Cardiac muscle cell (in vitro differentiated cells and primary cell): ENCODE results near the gene PRSS21. TPM values are rescaled to one million over a fixed set of nuclear protein-coding genes. Genes with fewer than 3 reads are reported as not detected.

Experiments used
- DNase-seq, 2 donors: peaks; one replicate each; pipeline versions ENCODE4 v3.0.0 to v3.0.0-alpha.2; 2010 to 2017; ENCODE audit warnings: low read depth in 1 of 2, low spot score in 1 of 2
- H3K27ac ChIP-seq: fragments of 200-600 bp; sonication (generic); 2 replicates; pipeline ENCODE4 v1.5.1; 2016
- H3K27me3 ChIP-seq: fragments of 200-600 bp; sonication (generic); 2 replicates; pipeline ENCODE4 v1.6.0; 2016; ENCODE audit warnings: control low read depth
- H3K36me3 ChIP-seq: fragments of 200-600 bp; sonication (generic); 2 replicates; pipeline ENCODE4 v1.5.1; 2016; ENCODE audit warnings: control low read depth
- H3K4me1 ChIP-seq: fragments of 200-600 bp; sonication (generic); 2 replicates; pipeline ENCODE4 v1.8.1; 2017; ENCODE audit warnings: low read depth, mild to moderate bottlenecking, mixed run types
- H3K4me3 ChIP-seq: fragments of 200-600 bp; sonication (generic); 2 replicates; pipeline ENCODE4 v1.5.1; 2016; ENCODE audit warnings: mild to moderate bottlenecking
- H3K9me3 ChIP-seq: fragments of 200-600 bp; sonication (generic); 2 replicates; pipeline ENCODE4 v1.5.1; 2017; ENCODE audit warnings: low read depth, mild to moderate bottlenecking, control low read depth
- CTCF ChIP-seq: IDR thresholded peaks from 2 replicates; pipeline ENCODE4 v1.5.1; 2012; ENCODE audit warnings: low read depth, mild to moderate bottlenecking, low read length
- polyA plus RNA-seq: library from polyadenylated mRNA; unstranded; fragments of >200 nt; fragmentation: Nextera tagmentation; extraction: Ambion mirVana; gene quantifications from 2 replicates; pipeline ENCODE4 v1.2.1, GENCODE V29; 2016
- total RNA-seq: library from RNA; depleted of rRNA; stranded (reverse); fragments of >200 nt; gene quantifications from 2 replicates; pipeline ENCODE4 v1.2.3, GENCODE V29; 2016

Gene PRSS21
- total and polyA plus RNA-seq, 2 experiments from 2014 or later = not detected

GRCh38 chr16:2798723-2799204 is 18.3 kb upstream of the PRSS21 start:
- DNase-seq = no peak
- H3K36me3 ChIP-seq = no peaks in the 10 kb centered on the region
- no peaks in the 10 kb centered on the region for H3K27me3 ChIP-seq
- H3K27ac ChIP-seq = no peak overlapping the region
- no peaks in the 10 kb centered on the region for H3K4me1 ChIP-seq
- H3K9me3 ChIP-seq = no peaks in the 10 kb centered on the region
- H3K4me3 ChIP-seq = no peak overlapping the region
- TF ChIP-seq CTCF = no peak

- Histone ChIP-seq H3K9me3 (no peaks in the 10 kb centered on the region), H3K36me3 (no peaks in the 10 kb centered on the region), H3K4me1 (no peaks in the 10 kb centered on the region), H3K4me3 (no peak overlapping the region), H3K27me3 (no peaks in the 10 kb centered on the region), H3K27ac (no peak overlapping the region)
- no peak for DNase-seq
- no peak for TF ChIP-seq CTCF
These were observed 17.7 kb upstream of the PRSS21 start for GRCh38 chr16:2799205-2799858.

- Histone ChIP-seq H3K27me3 (no peaks in the 10 kb centered on the region), H3K9me3 (no peaks in the 10 kb centered on the region), H3K27ac (no peak overlapping the region), H3K4me1 (no peaks in the 10 kb centered on the region), H3K36me3 (no peaks in the 10 kb centered on the region), H3K4me3 (no peak overlapping the region)
- peak in 1 of 2 donors; percentile 26 for DNase-seq
- no peak for TF ChIP-seq CTCF
These were observed 17.2 kb upstream of the PRSS21 start for GRCh38 chr16:2799859-2800226.

GRCh38 chr16:2803545-2804195 is 13.4 kb upstream of the PRSS21 start:
- Histone ChIP-seq H3K4me3 (no peak overlapping the region), H3K4me1 (no peaks in the 10 kb centered on the region), H3K36me3 (no peaks in the 10 kb centered on the region), H3K27ac (no peak overlapping the region), H3K9me3 (no peaks in the 10 kb centered on the region), H3K27me3 (peaks cover 8% of the 10 kb centered on the region)
- no peak for TF ChIP-seq CTCF
- DNase-seq = no peak

GRCh38 chr16:2804728-2805127 is 12.3 kb upstream of the PRSS21 start:
- Histone ChIP-seq H3K36me3 (no peaks in the 10 kb centered on the region), H3K9me3 (no peaks in the 10 kb centered on the region), H3K4me1 (no peaks in the 10 kb centered on the region), H3K27me3 (peaks cover 8% of the 10 kb centered on the region), H3K4me3 (no peak overlapping the region), H3K27ac (no peak overlapping the region)
- no peak for DNase-seq
- no peak for TF ChIP-seq CTCF
